Measurements from ENCODE around the gene TYMP. TPM values are rescaled to one million over a fixed set of nuclear protein-coding genes. Genes with fewer than 3 reads are reported as not detected.

Gene TYMP
- total RNA-seq, 3 donors from 2014 or later (not counting 1 experiment from before 2014, with no cell fraction given) = 17.7 to 44.6 (median 32.4) TPM

DNA sequence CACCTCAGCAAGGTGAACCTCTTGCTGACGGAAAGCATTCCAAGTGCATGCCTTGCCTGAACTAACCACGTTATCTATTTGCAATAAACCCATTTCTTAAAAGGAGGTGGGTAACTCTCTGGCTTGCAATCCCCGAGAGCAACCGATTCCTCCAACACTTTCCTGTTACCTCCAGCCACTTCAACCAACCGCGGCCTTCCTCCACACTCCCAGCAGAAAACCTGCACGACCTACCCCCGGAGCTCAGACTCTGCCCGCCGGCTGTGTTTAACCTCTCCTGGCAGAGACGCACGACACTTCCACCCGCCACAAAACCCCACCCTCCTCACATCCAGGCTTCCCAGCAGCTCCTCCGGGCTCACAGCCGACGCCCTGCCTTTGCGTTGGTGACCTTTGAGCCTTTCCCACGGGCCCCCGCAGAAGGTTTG lies 5.1 kb downstream of the TYMP start:
- H3K36me3 ChIP-seq (ENCODE audit: control insufficient read depth, insufficient read depth, low read length) = peaks cover 23% of the 10 kb centered on the region
- no peaks in the 10 kb centered on the region for H3K27me3 ChIP-seq (ENCODE audit: control insufficient read depth, insufficient read depth, low read length)
- TF ChIP-seq CTCF (IDR thresholded peaks at IDR 0.05) = no peak
- Mint-ChIP-seq H3K9me3 (no peaks in the 10 kb centered on the region), H3K27ac (peak overlapping the region; percentile 81 to 91), H3K4me3 (peak overlapping the region; percentile 90), H3K36me3 (no peaks in the 10 kb centered on the region), H3K27me3 (ENCODE audit: low read depth in 2 of 2) (no peaks in the 10 kb centered on the region), H3K4me1 (peaks cover 26 to 30% of the 10 kb centered on the region in 2 donors)
- WGBS (ENCODE audit: insufficient coverage) = 9% methylated on average over 19 of the region's 19 CpGs
- DNase-seq (no peak), ATAC-seq (no peak)
- intact Hi-C loops (cut with micrococcal nuclease) = loop anchor here (1.0 to 5.0 kb wide), 2 partner anchors 16 to 38 kb away; partner anchors contain the start of genes NCAPH2 and SYCE3
- peak overlapping the region; percentile 40 for H3K4me3 ChIP-seq (ENCODE audit: low read length)
- no peaks in the 10 kb centered on the region for H3K9me3 ChIP-seq (ENCODE audit: control insufficient read depth, insufficient read depth, low read length)
- H3K4me1 ChIP-seq (ENCODE audit: control insufficient read depth, insufficient read depth, low read length) = peaks cover 45% of the 10 kb centered on the region
- peak overlapping the region; percentile 56 for H3K27ac ChIP-seq (ENCODE audit: low read length)

- Histone ChIP-seq H3K27ac (ENCODE audit: low read length) (no peak overlapping the region), H3K4me1 (ENCODE audit: control insufficient read depth, insufficient read depth, low read length) (peaks cover 38% of the 10 kb centered on the region), H3K27me3 (ENCODE audit: control insufficient read depth, insufficient read depth, low read length) (no peaks in the 10 kb centered on the region), H3K4me3 (ENCODE audit: low read length) (no peak overlapping the region), H3K9me3 (ENCODE audit: control insufficient read depth, insufficient read depth, low read length) (no peaks in the 10 kb centered on the region), H3K36me3 (ENCODE audit: control insufficient read depth, insufficient read depth, low read length) (peaks cover 28% of the 10 kb centered on the region)
- DNase-seq (no peak), ATAC-seq (no peak)
- no peak for TF ChIP-seq CTCF (IDR thresholded peaks at IDR 0.05)
- peak overlapping the region; percentile 90 for H3K4me3 Mint-ChIP-seq
- no peaks in the 10 kb centered on the region for H3K9me3 Mint-ChIP-seq
- peaks cover 26 to 30% of the 10 kb centered on the region in 2 donors for H3K4me1 Mint-ChIP-seq
- H3K27ac Mint-ChIP-seq = peak overlapping the region; percentile 81 to 91
- intact Hi-C loops (cut with micrococcal nuclease) = no loop called here
- no peaks in the 10 kb centered on the region for H3K36me3 Mint-ChIP-seq
- no peaks in the 10 kb centered on the region for H3K27me3 Mint-ChIP-seq (ENCODE audit: low read depth in 2 of 2)
- WGBS (ENCODE audit: insufficient coverage) = 93% methylated on average over 25 of the region's 25 CpGs
These were observed 5.8 kb downstream of the TYMP start for GRCh38 chr22:50523806-50524675.

DNA sequence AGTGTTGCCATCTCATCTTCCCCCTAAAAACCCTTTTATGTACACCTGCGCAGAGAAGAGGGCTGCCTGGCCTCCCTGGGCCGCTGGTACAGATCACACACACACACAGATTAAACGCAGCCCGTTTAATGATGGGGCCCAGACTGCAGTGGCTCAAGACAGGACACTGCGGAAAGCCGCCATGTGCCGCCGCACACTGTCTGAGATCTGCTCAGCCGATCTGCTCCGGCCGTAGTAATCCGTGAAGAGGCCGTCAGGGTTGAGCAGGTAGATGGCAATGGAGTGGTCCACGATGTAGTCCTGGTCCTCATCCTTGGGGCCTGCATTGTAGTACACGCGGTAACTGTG lies 6.4 kb downstream of the TYMP start:
- Mint-ChIP-seq H3K4me1 (peaks cover 26% of the 10 kb centered on the region in 2 donors), H3K36me3 (no peaks in the 10 kb centered on the region), H3K4me3 (no peak overlapping the region), H3K9me3 (no peaks in the 10 kb centered on the region), H3K27ac (no peak overlapping the region), H3K27me3 (ENCODE audit: low read depth in 2 of 2) (no peaks in the 10 kb centered on the region)
- DNase-seq (no peak), ATAC-seq (no peak)
- no peaks in the 10 kb centered on the region for H3K27me3 ChIP-seq (ENCODE audit: control insufficient read depth, insufficient read depth, low read length)
- peaks cover 34% of the 10 kb centered on the region for H3K36me3 ChIP-seq (ENCODE audit: control insufficient read depth, insufficient read depth, low read length)
- H3K4me1 ChIP-seq (ENCODE audit: control insufficient read depth, insufficient read depth, low read length) = peaks cover 32% of the 10 kb centered on the region
- no peak overlapping the region for H3K4me3 ChIP-seq (ENCODE audit: low read length)
- intact Hi-C loops (cut with micrococcal nuclease) = no loop called here
- 98% methylated on average over 16 of the region's 16 CpGs for WGBS (ENCODE audit: insufficient coverage)
- H3K9me3 ChIP-seq (ENCODE audit: control insufficient read depth, insufficient read depth, low read length) = no peaks in the 10 kb centered on the region
- no peak overlapping the region for H3K27ac ChIP-seq (ENCODE audit: low read length)
- no peak for TF ChIP-seq CTCF (IDR thresholded peaks at IDR 0.05)

All from natural killer cell (primary cell).